HCT116 (cell line): ENCODE results near the gene ITM2B. TPM values are rescaled to one million over a fixed set of nuclear protein-coding genes. Genes with fewer than 3 reads are reported as not detected.
"Not testable (repeated sequence)": the region's sequence is repeated elsewhere in the genome, so short reads cannot be mapped to it uniquely, and the experiment has no call there.

Experiments
- ATAC-seq: fragments of 200-7000 bp; cut with Tn5 transposase; 2 replicates; pipeline ENCODE4 v1.9.1; 2020; ENCODE audit warnings: mild to moderate bottlenecking, moderate library complexity
- BruUV-seq: library from RNA; stranded (reverse); fragments of 400-500 nt; replicated peaks from 2 replicates; lab custom pipeline; 2021; lab: Mats Ljungman, UMichigan
- CTCF ChIA-PET: fragments of 300-600 bp; sonication (Branson Sonifier 250); formaldehyde crosslinking; loops from one replicate; lab custom pipeline; 2021; ENCODE audit warnings: antibody characterized with exemption; lab: Charles Lee
- POLR2A ChIA-PET: fragments of 300-600, 350-600 bp; sonication (Branson Sonifier 250); formaldehyde crosslinking; loops from one replicate; lab custom pipeline; 2021; ENCODE audit warnings: antibody characterized with exemption; lab: Charles Lee
- RAD21 ChIA-PET, 2 experiments: fragments of 300-600 bp; sonication (Branson Sonifier 250); formaldehyde crosslinking; loops; one replicate each; lab custom pipeline; 2023; ENCODE audit warnings: low total read pairs in 2 of 2; ENCODE audit not compliant: uncharacterized antibody in 2 of 2, unreplicated experiment in 2 of 2, low non-redundant PET in 1 of 2; lab: Charles Lee
- DNase-seq: peaks from one replicate; pipeline ENCODE4 v3.0.0-alpha.2; 2010; ENCODE audit warnings: low read depth, low spot score
- H2AFZ ChIP-seq: fragments of 200-600 bp; shearing (Covaris generic), sonication (generic); 2 replicates; pipeline ENCODE4 v1.6.1; 2017; ENCODE audit warnings: low read depth, mixed run types, mixed read lengths, antibody characterized with exemption, low read length; ENCODE audit not compliant: poor library complexity, severe bottlenecking
- H3K27ac ChIP-seq: 2 replicates; pipeline ENCODE4 v1.5.1; 2012; ENCODE audit warnings: low read depth, low read length
- H3K27me3 ChIP-seq: fragments of 200-600 bp; sonication (generic); 2 replicates; pipeline ENCODE4 v1.6.1; 2016; ENCODE audit warnings: mixed run types, low read length, mixed read lengths; ENCODE audit not compliant: insufficient read depth
- H3K36me3 ChIP-seq, 2 experiments: fragments of 200-500 bp in 1 of 2; fragments of 200-600 bp in 1 of 2; sonication (Bioruptor generic) in 1 of 2; sonication (generic) in 1 of 2; 2 replicates each; pipeline versions ENCODE4 v1.5.1 to v1.6.1; 2014 to 2016; ENCODE audit warnings: low read length in 2 of 2, inconsistent platforms in 1 of 2, mixed read lengths in 1 of 2, mixed run types in 1 of 2; ENCODE audit not compliant: insufficient read depth in 2 of 2, control insufficient read depth in 1 of 2
- H3K4me1 ChIP-seq, 2 experiments: fragments of 200-600 bp in 1 of 2; sonication (generic) in 1 of 2; 2 replicates each; pipeline versions ENCODE4 v1.5.1 to v1.6.1; 2012 to 2017; ENCODE audit warnings: low read length in 2 of 2, inconsistent platforms in 1 of 2, mild to moderate bottlenecking in 1 of 2, mixed read lengths in 1 of 2, mixed run types in 1 of 2, moderate library complexity in 1 of 2; ENCODE audit not compliant: insufficient read depth in 2 of 2, control insufficient read depth in 1 of 2
- H3K4me2 ChIP-seq: fragments of 200-600 bp; sonication (generic); 2 replicates; pipeline ENCODE4 v1.6.1; 2017; ENCODE audit warnings: mixed run types, low read length, mixed read lengths
- H3K4me3 ChIP-seq, 2 experiments: fragments of 200-600 bp in 1 of 2; sonication (generic) in 1 of 2; replicated peaks in 1 of 2; 2 replicates each; pipeline ENCODE4 v1.5.1; 2011 to 2016; ENCODE audit warnings: low read length in 2 of 2, control low read depth in 1 of 2, low read depth in 1 of 2, mild to moderate bottlenecking in 1 of 2, mixed read lengths in 1 of 2, mixed run types in 1 of 2
- H3K79me2 ChIP-seq: fragments of 200-600 bp; sonication (generic); 2 replicates; pipeline ENCODE4 v1.6.1; 2017; ENCODE audit warnings: mild to moderate bottlenecking, mixed run types, low read length, moderate library complexity, mixed read lengths; ENCODE audit not compliant: insufficient read depth
- H3K9ac ChIP-seq: fragments of 200-600 bp; sonication (generic); 2 replicates; pipeline ENCODE4 v1.6.1; 2016; ENCODE audit warnings: low read length, mixed read lengths
- H3K9me2 ChIP-seq: fragments of 200-600 bp; sonication (generic), shearing (Covaris generic); 2 replicates; pipeline ENCODE4 v1.6.1; 2017; ENCODE audit warnings: mixed run types, mild to moderate bottlenecking, moderate library complexity; ENCODE audit not compliant: insufficient read depth
- H3K9me3 ChIP-seq, 2 experiments: fragments of 200-500 bp in 1 of 2; fragments of 200-600 bp in 1 of 2; sonication (Bioruptor generic) in 1 of 2; sonication (generic) in 1 of 2; 2 replicates each; pipeline ENCODE4 v1.6.1; 2014 to 2017; ENCODE audit warnings: low read length in 2 of 2, mixed read lengths in 2 of 2, inconsistent platforms in 1 of 2, low read depth in 1 of 2, mild to moderate bottlenecking in 1 of 2, mixed run types in 1 of 2, moderate library complexity in 1 of 2; ENCODE audit not compliant: control insufficient read depth in 1 of 2, insufficient read depth in 1 of 2
- H4K20me1 ChIP-seq: fragments of 200-600 bp; sonication (generic), shearing (Covaris generic); 2 replicates; pipeline ENCODE4 v1.6.1; 2017; ENCODE audit warnings: mixed run types, mild to moderate bottlenecking, moderate library complexity; ENCODE audit not compliant: insufficient read depth
- EZH2 ChIP-seq: fragments of 200-600 bp; sonication (generic); IDR thresholded peaks from 2 replicates; pipeline ENCODE4 v1.6.1; 2017; ENCODE audit warnings: antibody characterized with exemption, mixed run types
- POLR2AphosphoS5 ChIP-seq: IDR thresholded peaks from 2 replicates; pipeline ENCODE4 v1.6.1; 2011; ENCODE audit warnings: mild to moderate bottlenecking, low read depth, low read length, moderate library complexity
- REST ChIP-seq: IDR thresholded peaks from 2 replicates; pipeline ENCODE4 v1.6.1; 2012; ENCODE audit warnings: low read depth
- SRF ChIP-seq: IDR thresholded peaks from 2 replicates; pipeline ENCODE4 v1.6.1; 2012; ENCODE audit warnings: low read depth
- TCF7L2 ChIP-seq: IDR thresholded peaks from 2 replicates; pipeline ENCODE4 v1.7.0; 2011; ENCODE audit warnings: borderline replicate concordance, inconsistent platforms; ENCODE audit not compliant: insufficient read depth, insufficient read length; ENCODE audit errors: extremely low read depth
- intact Hi-C: fragments of 100-400 bp; cut with micrococcal nuclease; formaldehyde crosslinking; loops from 2 replicates; pipeline ENCODE4 v1.10.0; 2022
- total RNA-seq: library from RNA; stranded (reverse); gene quantifications from one replicate; pipeline ENCODE4 v1.2.1, GENCODE V29; 2021; ENCODE audit not compliant: unreplicated experiment

Gene ITM2B
- total RNA-seq, 1 experiment from 2014 or later, result 124 TPM

GRCh38 chr13:48214519-48215121 is 18.4 kb upstream of the ITM2B start (continued):
- TF ChIP-seq REST (no peak), POLR2AphosphoS5 (no peak), TCF7L2 (no peak), SRF (no peak), EZH2 (no peak)

- H3K9me2 ChIP-seq, H3K27ac ChIP-seq, H2AFZ ChIP-seq, intact Hi-C loops, CTCF ChIA-PET, RAD21 ChIA-PET, H4K20me1 ChIP-seq, POLR2A ChIA-PET, H3K4me3 ChIP-seq, H3K4me1 ChIP-seq, H3K9me3 ChIP-seq, DNase-seq, H3K36me3 ChIP-seq, H3K79me2 ChIP-seq, H3K9ac ChIP-seq, H3K4me2 ChIP-seq, BruUV-seq, H3K27me3 ChIP-seq, ATAC-seq: not testable (repeated sequence)
Observed at GRCh38 chr13:48215511-48216203, 17.3 kb upstream of the ITM2B start.
